Lung (tissue), 12 donors: Measurements from ENCODE around the gene AK8. TPM values are rescaled to one million over a fixed set of nuclear protein-coding genes. Genes with fewer than 3 reads are reported as not detected.

Experiments used
- ATAC-seq: fragments of 200-7000 bp; cut with Tn5 transposase; one replicate; pipeline ENCODE4 v1.9.1; 2020; ENCODE audit warnings: moderate number of reproducible peaks; ENCODE audit not compliant: insufficient read depth, low FRiP score
- DNase-seq, 3 donors: peaks; one replicate each; pipeline ENCODE4 v3.0.0-alpha.2; 2013 to 2017
- H3K27ac ChIP-seq, 2 donors: one replicate each; pipeline ENCODE4 v1.5.1; 2013; ENCODE audit warnings: mild to moderate bottlenecking in 2 of 2, moderate library complexity in 2 of 2, control low read depth in 1 of 2, inconsistent platforms in 1 of 2, low read depth in 1 of 2, low read length in 1 of 2
- H3K27me3 ChIP-seq, 3 donors: one replicate each; pipeline ENCODE4 v1.5.1; 2013; ENCODE audit warnings: low read length in 2 of 3; ENCODE audit not compliant: control insufficient read depth in 3 of 3, insufficient read depth in 3 of 3
- H3K36me3 ChIP-seq, 4 donors: one replicate each; pipeline ENCODE4 v1.5.1; 2013; ENCODE audit warnings: low read length in 4 of 4, mild to moderate bottlenecking in 1 of 4, moderate library complexity in 1 of 4; ENCODE audit not compliant: control insufficient read depth in 4 of 4, insufficient read depth in 4 of 4
- H3K4me1 ChIP-seq, 5 donors: one replicate each; pipeline ENCODE4 v1.5.1; 2013; ENCODE audit warnings: low read length in 5 of 5, mild to moderate bottlenecking in 2 of 5, moderate library complexity in 1 of 5; ENCODE audit not compliant: control insufficient read depth in 5 of 5, insufficient read depth in 5 of 5
- H3K4me3 ChIP-seq: one replicate; pipeline ENCODE4 v1.5.1; 2013; ENCODE audit warnings: mild to moderate bottlenecking, control low read depth, moderate library complexity
- H3K9ac ChIP-seq, 2 donors: one replicate each; pipeline ENCODE4 v1.5.1; 2013; ENCODE audit warnings: low read length in 2 of 2, control low read depth in 1 of 2; ENCODE audit not compliant: insufficient read depth in 1 of 2
- H3K9me3 ChIP-seq, 4 donors: one replicate each; pipeline ENCODE4 v1.5.1; 2013; ENCODE audit warnings: low read length in 3 of 4, mild to moderate bottlenecking in 1 of 4, moderate library complexity in 1 of 4; ENCODE audit not compliant: control insufficient read depth in 4 of 4, insufficient read depth in 3 of 4
- whole genome bisulfite sequencing, 2 donors: extraction: QIAGEN DNeasy Blood & Tissue Kit; methylation state at CpG; one replicate each; pipeline ENCODE4 v1.1.7; 2013; 5-methylcytosine and 5-hydroxymethylcytosine counted together
- polyA plus RNA-seq, 2 donors: library from polyadenylated mRNA; stranded (reverse); fragments of 200-250 nt; gene quantifications; one replicate each; pipeline ENCODE4 v1.2.1, GENCODE V29; 2013
- total RNA-seq, 2 donors: library from RNA; depleted of rRNA in 1 of 2; stranded (reverse); fragments of >200 nt in 1 of 2; gene quantifications; one replicate each; pipeline ENCODE4 v1.2.1, GENCODE V29; 2014 to 2021
- TF ChIP-seq, protein P1 (sequence below): IDR thresholded peaks from 2 replicates; pipeline ENCODE4 v1.5.1; 2012; ENCODE audit warnings: mild to moderate bottlenecking; ENCODE audit errors: control extremely low read depth, extremely low read depth
- donor health status: control.
- donor health status: control.
- donor health status: Bipolar disorder and iron deficiency.
- donor health status: healthy.
- donor health status: DM: yes; HTN: yes; CAD: no.

AK8 gene
- total and polyA plus RNA-seq, 4 donors = 1.9 to 10.6 (median 3.7) TPM

- 79 to 84% methylated on average over 15 of the region's 15 CpGs for WGBS, 2 donors
- TF ChIP-seq, protein P1, sequence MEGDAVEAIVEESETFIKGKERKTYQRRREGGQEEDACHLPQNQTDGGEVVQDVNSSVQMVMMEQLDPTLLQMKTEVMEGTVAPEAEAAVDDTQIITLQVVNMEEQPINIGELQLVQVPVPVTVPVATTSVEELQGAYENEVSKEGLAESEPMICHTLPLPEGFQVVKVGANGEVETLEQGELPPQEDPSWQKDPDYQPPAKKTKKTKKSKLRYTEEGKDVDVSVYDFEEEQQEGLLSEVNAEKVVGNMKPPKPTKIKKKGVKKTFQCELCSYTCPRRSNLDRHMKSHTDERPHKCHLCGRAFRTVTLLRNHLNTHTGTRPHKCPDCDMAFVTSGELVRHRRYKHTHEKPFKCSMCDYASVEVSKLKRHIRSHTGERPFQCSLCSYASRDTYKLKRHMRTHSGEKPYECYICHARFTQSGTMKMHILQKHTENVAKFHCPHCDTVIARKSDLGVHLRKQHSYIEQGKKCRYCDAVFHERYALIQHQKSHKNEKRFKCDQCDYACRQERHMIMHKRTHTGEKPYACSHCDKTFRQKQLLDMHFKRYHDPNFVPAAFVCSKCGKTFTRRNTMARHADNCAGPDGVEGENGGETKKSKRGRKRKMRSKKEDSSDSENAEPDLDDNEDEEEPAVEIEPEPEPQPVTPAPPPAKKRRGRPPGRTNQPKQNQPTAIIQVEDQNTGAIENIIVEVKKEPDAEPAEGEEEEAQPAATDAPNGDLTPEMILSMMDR = no peak
- Histone ChIP-seq H3K27ac (no peak overlapping the region), H3K4me3 (no peak overlapping the region), H3K27me3 (no peaks in the 10 kb centered on the region), H3K4me1 (peaks cover 0 to 20% (median 0%) of the 10 kb centered on the region in 5 donors), H3K9me3 (no peaks in the 10 kb centered on the region), H3K36me3 (no peaks in the 10 kb centered on the region), H3K9ac (no peak overlapping the region)
- ATAC-seq = no peak
- peak in 2 of 3 donors; percentile 48 to 56 for DNase-seq
Measured at GRCh38 chr9:132797861-132798659, 80.0 kb downstream of the AK8 start.

- Histone ChIP-seq H3K9ac (no peak overlapping the region), H3K4me3 (no peak overlapping the region), H3K4me1 (peaks cover 0 to 20% (median 0%) of the 10 kb centered on the region in 5 donors), H3K27me3 (no peaks in the 10 kb centered on the region), H3K36me3 (no peaks in the 10 kb centered on the region), H3K9me3 (no peaks in the 10 kb centered on the region), H3K27ac (no peak overlapping the region)
- 93 to 94% methylated on average over 16 of the region's 16 CpGs for WGBS, 2 donors
- no peak for ATAC-seq
- TF ChIP-seq, protein P1 = no peak
- DNase-seq = no peak
Measured at GRCh38 chr9:132795511-132796303, 82.4 kb downstream of the AK8 start.

DNA sequence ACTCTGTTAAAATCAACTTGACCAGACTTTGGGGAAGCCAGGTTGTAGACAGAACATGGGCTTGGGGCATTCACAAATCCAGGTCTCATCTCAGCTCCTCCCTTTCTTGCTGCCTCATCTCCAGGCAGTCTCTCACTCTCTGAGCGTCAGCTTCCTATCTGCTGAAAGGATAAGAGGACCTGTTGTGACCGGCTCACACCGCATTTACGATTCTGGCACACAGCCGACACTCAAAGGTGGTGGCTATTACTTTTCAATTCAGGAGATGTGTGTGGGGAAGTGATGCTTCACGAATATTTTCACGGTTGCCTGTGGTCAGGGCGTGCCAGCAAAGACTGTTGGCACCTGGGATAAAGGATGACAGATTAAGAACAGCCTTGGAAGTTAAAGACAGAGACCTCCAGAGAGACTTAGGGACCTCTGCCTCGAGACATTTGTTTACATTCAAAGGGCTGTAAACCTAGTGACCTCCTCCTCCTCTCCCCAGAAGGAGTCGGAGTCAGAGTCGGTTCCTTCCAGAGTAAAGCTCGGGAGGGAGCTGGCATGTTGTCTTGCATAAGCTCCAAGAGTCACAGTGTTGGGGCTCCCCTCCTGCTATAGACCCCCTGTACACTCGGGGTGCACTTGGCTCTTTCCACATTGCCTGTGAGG, 83.2 kb downstream of the AK8 start:
- no peak overlapping the region for H3K27ac ChIP-seq
- H3K4me3 ChIP-seq = no peak overlapping the region
- no peaks in the 10 kb centered on the region for H3K9me3 ChIP-seq
- no peaks in the 10 kb centered on the region for H3K27me3 ChIP-seq
- ATAC-seq (no peak), DNase-seq (no peak)
- 20 to 27% methylated on average over 13 of the region's 13 CpGs for WGBS, 2 donors
- H3K4me1 ChIP-seq = peaks cover 0 to 18% (median 0%) of the 10 kb centered on the region in 5 donors
- H3K9ac ChIP-seq = no peak overlapping the region
- H3K36me3 ChIP-seq = no peaks in the 10 kb centered on the region
- TF ChIP-seq, protein P1 = no peak
